ENCODE data around the gene RHOBTB3. TPM values are rescaled to one million over a fixed set of nuclear protein-coding genes. Genes with fewer than 3 reads are reported as not detected.

Gene RHOBTB3
- total RNA-seq, 1 donor from 2014 or later: 73.8 TPM

DNA sequence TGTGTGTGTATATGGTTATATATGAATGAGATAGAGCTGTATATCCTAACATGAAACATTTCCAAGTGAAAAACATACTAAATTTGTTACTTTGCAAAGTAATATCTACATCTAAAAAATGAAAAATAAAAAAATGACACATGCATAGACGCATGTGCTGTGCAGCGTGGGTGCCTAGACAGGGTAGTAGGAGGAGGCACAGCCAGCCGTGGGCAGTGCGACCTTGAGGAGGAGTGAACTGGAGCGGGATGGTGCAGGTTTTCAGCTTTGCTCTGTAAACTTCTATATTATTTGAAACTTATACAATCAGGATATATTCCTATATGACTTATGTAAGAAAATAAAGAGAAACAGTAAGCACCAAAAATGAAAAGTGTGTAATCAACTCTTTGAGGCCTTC, 106.4 kb downstream of the RHOBTB3 start:
- Histone ChIP-seq H2AFZ (ENCODE audit: low read depth, low read length) (no peak overlapping the region), H3K9me3 (ENCODE audit: insufficient read depth, low read depth, low read length) (no peaks in the 10 kb centered on the region), H3K36me3 (ENCODE audit: insufficient read depth, low read length) (no peaks in the 10 kb centered on the region), H3K27ac (ENCODE audit: low read depth, low read length) (no peak overlapping the region), H3K27me3 (ENCODE audit: insufficient read depth, low read length) (no peaks in the 10 kb centered on the region), H3K4me2 (ENCODE audit: low read length) (no peak overlapping the region), H4K20me1 (ENCODE audit: insufficient read depth, low read length) (no peaks in the 10 kb centered on the region), H3K9ac (ENCODE audit: low read length) (no peak overlapping the region), H3K4me1 (ENCODE audit: insufficient read depth, low read length) (peaks cover 3% of the 10 kb centered on the region), H3K79me2 (ENCODE audit: insufficient read depth, low read length) (no peaks in the 10 kb centered on the region), H3K4me3 (ENCODE audit: insufficient read depth, low read depth, low read length) (no peak overlapping the region)
- Mint-ChIP-seq H3K4me1 (ENCODE audit: low read depth, unreplicated experiment) (peaks cover 3% of the 10 kb centered on the region), H3K27ac (ENCODE audit: unreplicated experiment) (no peak overlapping the region), H3K4me3 (ENCODE audit: unreplicated experiment) (no peak overlapping the region), H3K27me3 (ENCODE audit: low read depth, unreplicated experiment) (peaks cover 2% of the 10 kb centered on the region), H3K9me3 (ENCODE audit: unreplicated experiment) (peaks cover 5% of the 10 kb centered on the region), H3K36me3 (ENCODE audit: low read depth, unreplicated experiment) (no peaks in the 10 kb centered on the region)
- TF ChIP-seq, protein P1, sequence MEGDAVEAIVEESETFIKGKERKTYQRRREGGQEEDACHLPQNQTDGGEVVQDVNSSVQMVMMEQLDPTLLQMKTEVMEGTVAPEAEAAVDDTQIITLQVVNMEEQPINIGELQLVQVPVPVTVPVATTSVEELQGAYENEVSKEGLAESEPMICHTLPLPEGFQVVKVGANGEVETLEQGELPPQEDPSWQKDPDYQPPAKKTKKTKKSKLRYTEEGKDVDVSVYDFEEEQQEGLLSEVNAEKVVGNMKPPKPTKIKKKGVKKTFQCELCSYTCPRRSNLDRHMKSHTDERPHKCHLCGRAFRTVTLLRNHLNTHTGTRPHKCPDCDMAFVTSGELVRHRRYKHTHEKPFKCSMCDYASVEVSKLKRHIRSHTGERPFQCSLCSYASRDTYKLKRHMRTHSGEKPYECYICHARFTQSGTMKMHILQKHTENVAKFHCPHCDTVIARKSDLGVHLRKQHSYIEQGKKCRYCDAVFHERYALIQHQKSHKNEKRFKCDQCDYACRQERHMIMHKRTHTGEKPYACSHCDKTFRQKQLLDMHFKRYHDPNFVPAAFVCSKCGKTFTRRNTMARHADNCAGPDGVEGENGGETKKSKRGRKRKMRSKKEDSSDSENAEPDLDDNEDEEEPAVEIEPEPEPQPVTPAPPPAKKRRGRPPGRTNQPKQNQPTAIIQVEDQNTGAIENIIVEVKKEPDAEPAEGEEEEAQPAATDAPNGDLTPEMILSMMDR (IDR thresholded peaks at IDR 0.05; ENCODE audit: insufficient read depth, low read depth, low read length): no peak
- no peak for TF ChIP-seq EZH2 (IDR thresholded peaks at IDR 0.05; ENCODE audit: insufficient read depth, low read length)
- DNase-seq (ENCODE audit: low read depth): no peak
- FAIRE-seq: no peak

DNA sequence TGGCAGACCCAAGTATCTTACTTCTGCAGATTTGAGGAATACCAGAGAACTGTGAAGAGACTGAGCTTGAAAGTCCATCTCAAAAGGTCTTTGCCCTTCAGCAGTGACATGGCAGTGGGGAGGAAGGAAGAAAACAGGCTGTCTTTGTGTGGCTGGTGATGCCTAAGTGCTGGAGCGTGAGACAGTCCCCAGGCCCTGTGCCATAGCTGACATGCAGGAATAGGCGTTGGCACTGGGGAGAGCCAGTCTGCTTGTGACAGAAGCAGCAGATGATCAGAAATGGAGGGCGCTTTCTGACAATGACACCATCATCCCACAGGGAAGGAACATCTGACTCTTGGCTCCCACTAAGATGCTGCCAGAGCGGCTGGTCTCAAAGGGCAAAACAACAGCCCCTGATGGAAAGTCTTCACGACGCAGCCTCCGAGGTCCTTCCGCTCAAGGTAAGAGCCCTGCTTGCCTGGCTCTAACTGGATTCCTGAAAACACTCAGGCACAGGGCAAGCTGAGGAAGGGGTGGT, 106.9 kb downstream of the RHOBTB3 start:
- no peak overlapping the region for H2AFZ ChIP-seq (ENCODE audit: low read depth, low read length)
- Mint-ChIP-seq H3K27me3 (ENCODE audit: low read depth, unreplicated experiment) (peaks cover 2% of the 10 kb centered on the region), H3K4me1 (ENCODE audit: low read depth, unreplicated experiment) (peaks cover 8% of the 10 kb centered on the region), H3K27ac (ENCODE audit: unreplicated experiment) (no peak overlapping the region), H3K9me3 (ENCODE audit: unreplicated experiment) (peaks cover 5% of the 10 kb centered on the region), H3K36me3 (ENCODE audit: low read depth, unreplicated experiment) (no peaks in the 10 kb centered on the region), H3K4me3 (ENCODE audit: unreplicated experiment) (no peak overlapping the region)
- no peaks in the 10 kb centered on the region for H3K27me3 ChIP-seq (ENCODE audit: insufficient read depth, low read length)
- H3K4me3 ChIP-seq (ENCODE audit: insufficient read depth, low read depth, low read length): no peak overlapping the region
- H3K36me3 ChIP-seq (ENCODE audit: insufficient read depth, low read length): no peaks in the 10 kb centered on the region
- DNase-seq (ENCODE audit: low read depth) (no peak), FAIRE-seq (no peak)
- no peaks in the 10 kb centered on the region for H3K9me3 ChIP-seq (ENCODE audit: insufficient read depth, low read depth, low read length)
- no peak overlapping the region for H3K27ac ChIP-seq (ENCODE audit: low read depth, low read length)
- no peak overlapping the region for H3K4me2 ChIP-seq (ENCODE audit: low read length)
- H4K20me1 ChIP-seq (ENCODE audit: insufficient read depth, low read length): no peaks in the 10 kb centered on the region
- TF ChIP-seq EZH2 (IDR thresholded peaks at IDR 0.05; ENCODE audit: insufficient read depth, low read length): no peak
- TF ChIP-seq, protein P1 (IDR thresholded peaks at IDR 0.05; ENCODE audit: insufficient read depth, low read depth, low read length): no peak
- no peak overlapping the region for H3K9ac ChIP-seq (ENCODE audit: low read length)
- H3K4me1 ChIP-seq (ENCODE audit: insufficient read depth, low read length): peaks cover 7% of the 10 kb centered on the region
- no peaks in the 10 kb centered on the region for H3K79me2 ChIP-seq (ENCODE audit: insufficient read depth, low read length)

- H3K36me3 ChIP-seq (ENCODE audit: insufficient read depth, low read length): no peaks in the 10 kb centered on the region
- H2AFZ ChIP-seq (ENCODE audit: low read depth, low read length): no peak overlapping the region
- no peaks in the 10 kb centered on the region for H3K79me2 ChIP-seq (ENCODE audit: insufficient read depth, low read length)
- H3K9ac ChIP-seq (ENCODE audit: low read length): no peak overlapping the region
- H3K9me3 ChIP-seq (ENCODE audit: insufficient read depth, low read depth, low read length): no peaks in the 10 kb centered on the region
- no peaks in the 10 kb centered on the region for H3K27me3 ChIP-seq (ENCODE audit: insufficient read depth, low read length)
- no peak for FAIRE-seq
- peaks cover 5% of the 10 kb centered on the region for H3K9me3 Mint-ChIP-seq (ENCODE audit: unreplicated experiment)
- H4K20me1 ChIP-seq (ENCODE audit: insufficient read depth, low read length): no peaks in the 10 kb centered on the region
- DNase-seq (ENCODE audit: low read depth): no peak
- peaks cover 2% of the 10 kb centered on the region for H3K27me3 Mint-ChIP-seq (ENCODE audit: low read depth, unreplicated experiment)
- H3K4me1 ChIP-seq (ENCODE audit: insufficient read depth, low read length): peaks cover 10% of the 10 kb centered on the region
- H3K4me3 Mint-ChIP-seq (ENCODE audit: unreplicated experiment): no peak overlapping the region
- H3K27ac Mint-ChIP-seq (ENCODE audit: unreplicated experiment): no peak overlapping the region
- H3K4me1 Mint-ChIP-seq (ENCODE audit: low read depth, unreplicated experiment): peaks cover 10% of the 10 kb centered on the region
- TF ChIP-seq, protein P1 (IDR thresholded peaks at IDR 0.05; ENCODE audit: insufficient read depth, low read depth, low read length): no peak
- TF ChIP-seq EZH2 (IDR thresholded peaks at IDR 0.05; ENCODE audit: insufficient read depth, low read length): no peak
- no peaks in the 10 kb centered on the region for H3K36me3 Mint-ChIP-seq (ENCODE audit: low read depth, unreplicated experiment)
- H3K4me3 ChIP-seq (ENCODE audit: insufficient read depth, low read depth, low read length): no peak overlapping the region
- H3K27ac ChIP-seq (ENCODE audit: low read depth, low read length): no peak overlapping the region
- H3K4me2 ChIP-seq (ENCODE audit: low read length): no peak overlapping the region
Observed at GRCh38 chr5:95838556-95838955, 107.4 kb downstream of the RHOBTB3 start.

All from astrocyte (in vitro differentiated cells and primary cell).